DMS53 (cell line): ENCODE data around the gene OR6C2.
"Not testable (repeated sequence)": the region's sequence is repeated elsewhere in the genome, so short reads cannot be mapped to it uniquely, and the experiment has no call there.

Experiments used
- DNase-seq: peaks from one replicate; lab custom pipeline; 2025; lab: John Stamatoyannopoulos, UW

OR6C2 gene

DNA sequence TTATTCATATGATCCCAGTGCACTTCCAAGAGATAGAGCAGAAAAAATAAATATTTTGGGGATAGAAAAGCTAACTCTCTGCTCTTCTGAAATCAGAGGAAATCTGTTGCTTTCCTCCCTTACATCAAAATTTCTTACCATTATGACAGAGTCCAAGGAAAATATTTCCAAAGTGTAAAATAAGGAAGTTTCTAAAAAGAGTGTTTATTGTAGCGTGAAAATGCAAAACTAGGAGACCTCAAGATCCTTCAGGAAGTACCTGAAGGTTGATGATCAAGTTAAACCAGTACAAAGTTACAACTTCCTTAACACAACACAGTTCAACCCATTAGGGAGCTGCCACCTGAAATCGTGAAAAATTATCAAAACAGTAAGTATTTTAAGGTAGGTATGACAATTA, at the start of gene OR6C2:
Gene OR6C2 (plus strand): TSS at position 301 of the 400 bp plus-strand sequence. CDS start 8,138 bp downstream, outside the sequence.
- no peak for DNase-seq

DNA sequence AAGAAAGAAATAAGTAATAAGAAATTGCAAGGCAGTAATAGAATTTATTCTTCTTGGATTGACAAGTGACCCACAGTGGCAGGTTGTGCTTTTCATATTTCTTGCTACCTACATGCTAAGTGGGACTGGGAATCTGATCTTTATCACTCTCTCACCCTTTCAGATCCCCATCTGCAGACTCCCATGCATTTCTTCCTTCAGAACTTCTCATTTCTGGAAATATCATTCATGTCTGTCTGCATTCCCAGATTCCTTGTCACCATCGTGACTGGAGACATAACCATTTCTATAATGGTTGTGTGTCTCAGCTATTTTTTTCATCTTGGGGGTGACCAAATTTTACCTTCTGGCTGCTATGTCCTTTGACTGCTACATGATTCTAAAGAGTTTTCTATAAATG, 47.5 kb upstream of the OR6C2 start:
- no peak for DNase-seq

DNA sequence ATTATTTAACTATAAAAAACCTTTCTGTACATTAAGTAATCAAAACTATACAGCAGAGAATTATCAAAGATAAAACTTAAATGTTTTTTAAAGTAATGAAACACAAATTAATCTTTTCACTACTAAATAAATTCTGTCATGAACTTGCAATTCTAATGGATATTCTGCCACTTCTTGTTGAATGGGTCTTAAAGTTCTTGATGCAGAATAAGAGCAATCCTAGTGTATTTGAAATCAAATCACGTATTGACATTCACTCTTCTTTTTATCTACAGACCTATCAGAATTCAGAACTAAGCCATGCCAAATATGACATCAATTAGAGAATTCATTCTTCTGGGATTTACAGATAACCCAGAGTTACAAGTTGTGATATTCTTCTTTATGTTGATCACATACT, 43.6 kb upstream of the OR6C2 start, which contains the start of gene OR6C65:
Gene OR6C65 (plus strand): TSS at position 301 of the 400 bp plus-strand sequence. CDS start 0 bp downstream, at position 301.
- DNase-seq: no peak

DNA sequence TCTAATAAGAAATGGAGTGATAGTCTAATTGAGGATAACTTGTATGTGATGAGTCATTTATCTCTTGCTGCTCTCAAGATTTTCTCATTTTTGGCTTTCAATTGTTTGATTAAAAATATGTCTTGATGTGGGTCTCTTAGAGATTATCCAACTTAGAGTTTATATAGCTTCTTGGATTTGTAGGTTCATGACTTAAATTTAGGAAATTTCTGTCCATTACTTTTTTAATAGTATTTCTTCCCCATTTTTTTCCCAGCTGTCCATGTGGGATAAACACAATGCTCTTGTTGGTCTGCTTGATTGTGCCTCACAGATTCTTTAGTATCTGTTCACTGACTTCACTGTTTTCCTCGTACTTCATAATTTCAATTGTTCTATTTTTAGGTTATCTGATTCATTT, 36.0 kb upstream of the OR6C2 start:
- no peak for DNase-seq

DNA sequence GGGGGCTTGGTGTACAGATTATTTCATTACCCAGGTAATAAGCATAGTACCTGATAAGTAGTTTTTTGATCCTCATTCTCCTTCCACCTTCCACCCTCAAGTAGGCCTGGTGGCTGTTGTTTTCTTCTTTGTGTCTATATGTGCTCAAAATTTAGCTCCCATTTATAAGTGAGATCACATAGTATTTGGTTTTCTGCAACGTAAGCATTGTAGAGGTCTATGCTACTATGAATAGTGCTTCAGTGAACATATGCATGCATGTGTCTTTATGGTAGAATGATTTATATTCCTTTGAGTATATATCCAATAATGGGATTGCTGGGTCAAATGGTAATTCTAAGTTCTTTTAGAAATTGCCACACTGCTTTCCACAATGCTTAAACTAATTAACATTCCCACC, 34.7 kb upstream of the OR6C2 start:
- not testable (repeated sequence) for DNase-seq

DNA sequence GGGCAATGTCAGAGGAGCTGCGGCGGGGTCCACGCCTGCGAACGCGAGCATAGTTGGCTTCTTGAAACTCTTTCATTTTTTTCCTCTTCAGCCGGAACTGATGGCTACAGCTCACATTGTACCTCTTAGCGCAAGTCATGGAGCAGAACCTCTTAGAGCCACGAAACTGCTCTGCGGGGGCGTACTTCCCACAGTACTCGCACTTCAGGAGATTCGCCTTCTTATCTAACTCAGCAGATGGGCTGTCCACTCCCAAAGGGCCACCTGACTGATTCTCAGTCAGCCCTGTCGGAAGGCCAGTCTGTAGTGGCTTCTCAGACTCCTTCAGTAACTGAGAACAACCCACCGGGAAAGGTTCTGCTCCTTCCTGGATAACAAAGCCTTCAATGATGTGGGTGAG, 31.7 kb upstream of the OR6C2 start:
- not testable (repeated sequence) for DNase-seq

DNA sequence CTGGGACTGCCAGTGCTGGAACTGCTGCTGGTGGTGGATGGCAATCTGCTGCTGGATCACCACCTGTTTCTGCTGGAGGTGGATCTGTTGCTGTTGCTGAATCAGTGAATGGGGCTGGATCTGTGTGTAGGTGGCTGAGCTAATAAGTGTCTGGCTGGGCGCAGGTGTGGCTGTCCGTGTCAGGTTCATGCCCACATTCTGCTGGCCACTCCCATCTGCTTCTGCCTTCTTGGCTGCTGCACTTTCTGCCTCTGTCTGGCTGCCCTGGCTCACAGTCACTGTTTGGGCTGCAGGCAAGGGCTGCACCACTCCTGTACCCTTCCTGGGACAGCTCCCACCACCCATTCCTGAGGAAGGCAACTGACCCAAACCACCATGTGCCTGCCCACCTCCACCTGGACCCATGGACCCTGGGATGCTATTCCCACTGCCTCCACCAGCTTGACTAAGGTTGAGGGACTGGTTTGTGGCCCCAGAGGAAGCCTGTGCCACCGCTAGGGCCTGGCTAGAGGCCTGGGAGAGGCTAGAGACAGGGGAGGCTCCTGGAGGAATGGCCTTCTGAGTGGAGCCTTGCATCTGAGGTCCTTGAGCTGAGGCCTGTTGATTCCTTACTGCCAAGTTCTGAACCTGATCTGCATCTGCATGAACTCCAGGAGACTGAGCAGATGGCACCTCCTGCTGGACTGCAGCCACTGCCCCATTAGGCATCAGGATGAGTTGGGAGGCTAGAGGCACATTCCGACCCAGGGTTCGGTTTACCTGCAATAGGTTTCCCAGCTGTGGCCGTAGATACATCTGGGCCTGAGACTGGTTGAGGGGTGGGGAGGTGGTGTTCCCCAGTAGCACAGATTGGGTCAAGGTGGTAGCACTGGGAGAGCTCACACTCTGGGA, 30.1 kb upstream of the OR6C2 start:
- DNase-seq: peak; percentile 56

DNA sequence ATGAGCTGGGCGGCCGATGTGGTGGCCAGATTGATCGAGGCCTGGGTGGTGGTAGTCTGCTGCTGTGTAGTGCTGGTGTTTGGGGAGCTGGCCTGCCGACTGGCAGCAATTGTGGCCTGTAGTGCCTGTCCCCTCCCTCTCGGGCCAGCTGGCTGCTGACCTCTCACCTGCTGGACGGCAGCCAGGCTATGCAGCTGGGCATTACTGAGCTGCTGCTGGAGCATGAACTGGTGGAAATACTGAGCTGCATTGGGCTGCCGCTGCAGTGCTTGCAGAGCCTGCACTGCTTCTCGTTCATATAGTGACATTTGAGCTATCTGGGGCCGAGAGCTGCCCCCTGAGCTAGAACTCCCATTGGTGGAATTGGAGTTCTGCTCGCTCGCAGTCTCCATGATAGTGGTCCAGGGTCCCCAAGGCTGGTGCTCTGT, 29.5 kb upstream of the OR6C2 start:
- peak; percentile 61 for DNase-seq

DNA sequence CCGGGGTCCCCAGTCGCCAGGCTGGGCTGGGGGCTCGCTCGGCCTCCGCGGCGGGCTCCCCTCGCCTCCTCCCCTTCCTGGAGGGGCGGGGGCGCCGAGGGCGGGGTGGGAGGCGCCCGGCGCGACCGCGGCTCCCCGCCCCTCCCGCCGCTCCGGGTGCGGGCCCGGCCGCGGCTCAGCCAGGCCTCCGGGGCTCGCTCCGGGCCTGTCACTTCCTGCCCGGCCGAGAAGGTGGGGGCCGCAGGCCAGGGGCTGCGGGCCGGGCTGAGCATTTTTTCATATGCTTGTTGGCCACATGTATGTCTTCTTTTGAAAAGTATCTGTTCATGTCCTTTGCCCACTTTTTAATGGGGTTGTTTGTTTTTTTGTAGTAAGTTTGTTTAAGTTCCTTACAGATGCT, 29.0 kb upstream of the OR6C2 start:
- DNase-seq: peak; percentile 22

DNA sequence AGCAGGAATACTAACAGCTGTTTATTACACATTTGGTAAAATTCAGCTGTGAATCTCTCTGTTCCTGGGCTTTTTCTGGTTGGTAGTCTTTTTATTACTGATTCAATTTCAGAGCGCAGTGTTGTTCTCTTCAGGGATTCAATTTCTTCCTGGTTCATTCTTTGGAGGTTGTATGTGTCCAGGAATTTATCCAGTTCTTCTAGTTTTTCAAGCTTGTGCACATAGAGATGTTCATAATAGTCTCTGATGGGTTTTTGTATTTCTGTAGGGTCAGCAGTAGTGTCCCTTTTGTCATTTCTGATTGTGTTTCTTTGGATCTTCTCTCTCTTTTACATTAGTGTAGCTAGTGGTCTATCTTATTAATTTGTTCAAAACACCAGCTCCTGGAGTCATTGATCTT, 26.9 kb upstream of the OR6C2 start:
- DNase-seq: peak; percentile 8

DNA sequence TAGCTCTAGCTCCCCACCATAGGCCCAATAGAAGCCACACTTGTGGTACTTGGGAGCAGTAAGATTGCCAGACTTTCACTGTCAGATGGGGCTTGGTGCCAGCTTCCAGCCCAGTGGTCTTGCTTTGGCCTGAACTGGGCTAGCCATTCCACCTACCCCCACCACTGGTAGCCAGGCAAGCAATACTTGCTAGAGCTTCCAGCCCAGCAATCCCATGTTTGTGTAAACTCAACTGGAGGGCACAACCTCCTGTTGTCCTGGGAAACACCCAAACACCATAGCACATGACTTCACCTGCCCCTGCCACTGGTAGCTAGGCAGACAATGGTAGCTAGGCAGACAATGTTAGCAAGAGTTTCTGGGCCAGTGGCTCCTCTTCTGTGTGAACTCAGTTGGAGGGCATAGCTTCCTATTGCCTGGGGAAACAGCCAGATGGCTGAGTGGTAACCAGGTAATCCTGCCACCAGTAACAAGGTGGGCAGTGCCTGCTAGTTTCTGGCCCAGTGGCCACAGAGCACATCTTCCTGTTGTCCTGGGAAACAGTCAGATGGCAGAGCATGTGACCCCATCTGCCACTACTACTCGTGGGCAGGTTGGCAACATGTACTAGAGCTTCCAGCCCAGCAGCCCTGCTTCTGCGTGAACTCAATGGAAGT, 23.4 kb upstream of the OR6C2 start:
- DNase-seq: peak; percentile 52

DNA sequence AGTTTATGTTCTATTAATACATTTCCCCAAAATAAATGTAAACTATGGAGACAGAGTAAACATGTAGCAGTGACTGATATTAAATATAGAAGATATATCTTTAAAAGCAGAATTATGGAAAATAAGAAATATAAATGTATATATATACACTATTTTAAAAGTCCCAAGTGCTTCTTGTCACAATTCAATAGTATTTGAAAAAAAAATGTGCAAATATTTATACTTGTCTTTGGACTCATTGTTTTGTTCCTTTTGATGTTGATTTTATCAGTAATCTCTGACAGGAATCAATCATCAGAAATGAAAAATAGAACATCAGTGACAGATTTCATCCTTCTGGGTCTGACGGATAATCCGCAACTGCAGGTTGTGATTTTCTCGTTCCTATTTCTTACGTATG, 17.9 kb upstream of the OR6C2 start, which contains the start of gene OR6C76:
Gene OR6C76 (plus strand): TSS at position 301 of the 400 bp plus-strand sequence. CDS start 0 bp downstream, at position 301.
- no peak for DNase-seq

DNA sequence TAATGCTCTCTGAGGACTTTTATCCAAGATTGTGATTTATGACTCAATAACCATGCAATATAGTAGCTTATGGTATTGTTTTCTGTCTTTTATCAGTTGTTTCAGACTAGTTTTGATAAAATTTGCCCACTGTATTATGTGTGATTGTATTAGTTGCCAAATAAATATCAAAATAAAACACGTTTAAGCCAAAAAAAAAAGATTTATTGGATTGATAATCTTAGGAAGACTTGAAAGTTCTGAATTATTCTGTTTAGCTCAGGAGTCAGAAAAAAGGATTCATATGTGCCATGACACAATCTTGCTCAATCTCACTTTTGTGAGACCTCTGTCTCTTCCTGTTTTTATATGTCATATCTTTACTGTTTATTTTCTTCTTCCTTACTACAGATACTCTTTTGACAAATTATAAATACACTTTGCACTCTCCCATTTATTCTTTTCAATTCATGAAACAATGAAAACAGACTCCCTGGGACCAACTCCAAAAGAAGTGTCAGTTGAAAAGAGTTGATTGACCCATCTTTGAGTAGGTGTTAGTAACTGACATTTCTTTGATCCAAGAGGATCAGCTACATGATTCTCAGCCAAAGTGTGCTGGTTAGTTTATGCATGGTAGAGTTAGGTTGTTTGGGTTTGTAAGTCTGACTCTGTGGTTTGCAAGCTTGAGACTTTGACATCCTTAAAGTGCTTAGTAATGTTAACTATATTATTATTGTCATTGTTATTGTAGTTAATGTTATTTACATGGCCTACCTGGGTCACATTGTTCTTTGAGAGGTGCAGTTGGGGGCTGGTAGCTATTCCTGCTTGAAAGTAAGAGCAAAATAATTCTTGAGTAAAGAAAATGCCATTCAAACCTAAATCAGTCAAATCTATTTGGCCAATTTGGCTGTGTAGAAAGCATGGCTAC, 15.3 kb upstream of the OR6C2 start:
- DNase-seq: no peak

DNA sequence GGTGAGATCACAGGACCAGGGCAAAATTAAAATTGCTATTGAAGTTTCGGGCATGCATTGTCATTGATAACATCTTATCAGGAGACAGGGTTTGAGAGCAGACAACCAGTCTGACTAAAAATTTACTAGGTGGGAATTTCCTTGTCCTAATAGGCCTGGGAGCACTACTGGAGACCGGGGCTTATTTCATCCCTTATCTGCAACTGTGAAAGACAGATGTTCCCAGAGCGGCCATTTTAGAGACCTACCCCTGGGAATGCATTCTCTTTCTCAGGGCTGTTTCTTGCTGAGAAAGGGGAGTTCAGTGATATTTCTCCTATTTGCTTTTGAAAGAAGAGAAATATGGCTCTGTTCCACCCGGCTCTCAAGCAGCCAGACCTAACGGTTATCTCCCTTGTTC, 2.6 kb upstream of the OR6C2 start:
- DNase-seq: not testable (repeated sequence)

DNA sequence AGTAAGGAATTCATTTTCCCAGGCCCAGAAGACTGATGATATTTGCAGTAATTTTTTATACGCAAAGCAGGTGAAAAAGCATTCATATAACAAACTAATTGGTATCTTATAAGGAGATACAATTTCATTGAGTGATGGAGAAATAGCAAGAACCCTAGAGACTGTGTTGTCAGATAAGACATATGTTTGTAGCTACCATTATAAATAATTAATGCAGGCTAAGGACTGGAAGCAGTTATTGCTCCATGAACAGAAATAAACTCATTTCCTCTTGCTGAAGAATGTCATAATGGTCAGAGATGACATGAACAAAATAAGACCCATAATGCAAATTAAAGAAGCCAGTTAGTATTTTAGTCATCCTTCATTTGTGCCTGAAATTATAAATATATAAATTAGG, 1.5 kb downstream of the OR6C2 start:
- DNase-seq: no peak

DNA sequence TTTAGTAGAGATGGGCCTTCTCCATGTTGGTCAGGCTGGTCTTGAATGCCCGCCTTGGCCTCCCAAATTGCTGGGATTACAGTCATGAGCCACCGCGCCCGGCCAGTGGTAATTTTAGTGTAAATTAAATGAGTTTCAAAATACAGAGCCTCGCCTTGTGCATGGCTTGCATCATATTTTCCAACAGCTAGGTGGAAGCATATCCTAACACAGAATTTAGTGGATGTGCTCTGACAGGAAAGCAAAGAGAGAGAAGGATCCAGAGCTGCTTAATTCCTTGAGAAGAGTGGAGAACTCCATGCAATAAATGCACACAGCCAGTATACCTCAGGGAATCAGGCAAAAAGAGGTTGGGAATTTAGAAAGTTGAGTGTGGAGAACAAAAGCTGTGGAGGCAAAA, 2.5 kb downstream of the OR6C2 start:
- DNase-seq: peak; percentile 53

DNA sequence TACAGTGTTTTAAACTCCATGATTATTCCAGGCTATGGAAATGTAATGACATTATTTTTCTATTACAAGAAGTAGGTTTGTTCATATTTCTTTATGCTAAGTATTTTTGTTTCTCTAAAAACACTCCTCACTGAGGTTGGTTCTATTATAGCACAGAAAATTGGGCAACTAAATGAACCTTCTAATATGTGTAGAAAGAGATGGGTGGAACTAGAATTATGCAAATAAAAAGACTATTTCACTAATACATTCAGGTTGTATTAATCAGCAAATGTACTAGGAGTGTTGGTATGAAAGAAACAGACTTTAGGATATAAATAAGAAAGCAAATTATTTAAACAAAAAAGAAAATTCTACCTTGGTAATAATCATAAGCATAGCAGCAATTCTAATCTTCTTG, 4.9 kb downstream of the OR6C2 start:
- DNase-seq: no peak

DNA sequence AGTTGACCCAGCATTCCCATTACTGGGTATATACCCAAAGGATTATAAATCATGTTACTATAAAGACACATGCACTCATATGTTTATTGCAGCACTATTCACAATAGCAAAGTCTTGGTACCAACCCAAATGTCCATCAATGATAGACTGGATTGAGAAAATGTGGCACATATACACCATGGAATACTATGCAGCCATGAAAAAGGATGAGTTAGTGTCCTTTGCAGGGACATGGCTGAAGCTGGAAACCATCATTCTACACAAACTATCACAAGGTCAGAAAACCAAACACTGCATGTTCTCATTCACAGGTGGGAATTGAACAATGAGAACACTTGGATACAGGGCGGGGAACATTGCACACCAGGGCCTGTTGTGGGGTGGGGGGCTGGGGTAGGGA, 21.1 kb downstream of the OR6C2 start:
- not testable (repeated sequence) for DNase-seq

DNA sequence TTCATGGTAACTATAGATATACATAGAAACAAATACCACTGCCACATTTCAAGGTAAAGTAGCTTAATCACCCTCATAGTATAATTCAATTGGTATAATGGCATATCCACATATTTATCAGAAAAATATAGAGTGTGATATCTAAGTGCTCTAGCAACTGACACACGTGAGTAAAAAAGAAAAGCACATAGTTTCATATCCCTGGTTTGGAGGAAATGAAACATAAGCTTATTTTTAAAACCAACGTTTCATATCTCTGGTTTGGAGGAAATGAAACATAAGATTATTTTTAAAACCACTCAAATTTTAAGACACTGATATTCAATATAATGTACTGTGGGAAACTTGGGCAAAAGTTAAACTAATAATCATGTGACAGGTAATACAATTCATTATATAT, 24.0 kb downstream of the OR6C2 start:
- DNase-seq: no peak

DNA sequence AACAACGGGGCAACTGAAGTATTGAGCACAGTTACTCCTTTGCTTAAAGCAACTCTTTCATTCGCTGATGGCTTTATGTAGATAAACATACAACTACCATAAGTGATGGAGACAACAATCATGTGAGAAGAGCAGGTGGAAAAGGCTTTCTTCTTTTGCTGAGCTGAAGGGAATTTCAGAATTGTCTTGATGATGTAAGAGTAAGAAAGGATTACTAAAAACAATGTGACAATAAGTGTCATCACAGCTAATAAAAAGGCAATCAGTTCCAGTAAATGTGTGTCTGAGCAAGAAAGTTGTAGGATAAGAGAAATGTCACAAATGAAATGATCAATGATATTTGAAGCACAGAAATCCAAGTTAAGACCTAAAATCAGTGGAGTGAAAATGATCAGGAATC, 25.4 kb downstream of the OR6C2 start:
- no peak for DNase-seq

DNA sequence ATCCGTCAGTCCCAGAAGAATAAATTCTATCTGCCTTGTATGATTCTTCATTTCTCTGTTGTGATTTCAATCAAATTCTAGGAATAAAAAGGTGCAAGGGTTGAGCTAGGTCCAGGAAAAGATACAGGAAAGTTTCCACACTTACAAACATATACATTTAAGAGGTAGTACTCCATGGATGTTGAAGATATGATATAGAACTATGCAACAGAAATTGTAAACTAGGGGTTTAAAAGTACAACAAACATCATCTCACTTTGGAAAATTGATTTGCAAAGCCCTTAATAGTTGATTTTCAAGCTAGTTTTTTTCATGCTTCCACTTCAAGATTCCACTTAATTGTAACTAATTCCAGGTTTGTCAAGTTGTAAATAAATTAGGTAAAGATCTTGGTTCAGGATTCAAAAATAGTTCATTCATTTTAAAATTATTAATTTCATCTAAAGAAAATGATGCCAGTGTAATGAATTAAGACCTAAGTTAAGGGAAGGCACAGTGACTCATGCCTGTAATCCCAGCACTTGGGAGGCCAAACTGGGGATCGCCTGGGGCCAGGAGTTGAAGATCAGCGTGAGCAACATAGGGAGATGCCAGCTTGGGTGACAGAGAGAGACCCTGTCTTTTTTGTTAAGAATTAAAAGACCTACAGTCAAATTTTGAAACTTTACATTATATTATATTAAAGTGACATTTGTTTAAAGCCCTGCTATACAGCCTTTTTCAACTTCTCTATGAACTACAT, 26.4 kb downstream of the OR6C2 start, which contains the start of gene OR6C70:
Gene OR6C70 (minus strand): TSS at position 51 of the 742 bp plus-strand sequence. CDS start 0 bp downstream, at position 51.
- no peak for DNase-seq
